ENCODE measurements around the gene UBAP2L.

UBAP2L gene, protein sequence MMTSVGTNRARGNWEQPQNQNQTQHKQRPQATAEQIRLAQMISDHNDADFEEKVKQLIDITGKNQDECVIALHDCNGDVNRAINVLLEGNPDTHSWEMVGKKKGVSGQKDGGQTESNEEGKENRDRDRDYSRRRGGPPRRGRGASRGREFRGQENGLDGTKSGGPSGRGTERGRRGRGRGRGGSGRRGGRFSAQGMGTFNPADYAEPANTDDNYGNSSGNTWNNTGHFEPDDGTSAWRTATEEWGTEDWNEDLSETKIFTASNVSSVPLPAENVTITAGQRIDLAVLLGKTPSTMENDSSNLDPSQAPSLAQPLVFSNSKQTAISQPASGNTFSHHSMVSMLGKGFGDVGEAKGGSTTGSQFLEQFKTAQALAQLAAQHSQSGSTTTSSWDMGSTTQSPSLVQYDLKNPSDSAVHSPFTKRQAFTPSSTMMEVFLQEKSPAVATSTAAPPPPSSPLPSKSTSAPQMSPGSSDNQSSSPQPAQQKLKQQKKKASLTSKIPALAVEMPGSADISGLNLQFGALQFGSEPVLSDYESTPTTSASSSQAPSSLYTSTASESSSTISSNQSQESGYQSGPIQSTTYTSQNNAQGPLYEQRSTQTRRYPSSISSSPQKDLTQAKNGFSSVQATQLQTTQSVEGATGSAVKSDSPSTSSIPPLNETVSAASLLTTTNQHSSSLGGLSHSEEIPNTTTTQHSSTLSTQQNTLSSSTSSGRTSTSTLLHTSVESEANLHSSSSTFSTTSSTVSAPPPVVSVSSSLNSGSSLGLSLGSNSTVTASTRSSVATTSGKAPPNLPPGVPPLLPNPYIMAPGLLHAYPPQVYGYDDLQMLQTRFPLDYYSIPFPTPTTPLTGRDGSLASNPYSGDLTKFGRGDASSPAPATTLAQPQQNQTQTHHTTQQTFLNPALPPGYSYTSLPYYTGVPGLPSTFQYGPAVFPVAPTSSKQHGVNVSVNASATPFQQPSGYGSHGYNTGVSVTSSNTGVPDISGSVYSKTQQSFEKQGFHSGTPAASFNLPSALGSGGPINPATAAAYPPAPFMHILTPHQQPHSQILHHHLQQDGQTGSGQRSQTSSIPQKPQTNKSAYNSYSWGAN

DNA sequence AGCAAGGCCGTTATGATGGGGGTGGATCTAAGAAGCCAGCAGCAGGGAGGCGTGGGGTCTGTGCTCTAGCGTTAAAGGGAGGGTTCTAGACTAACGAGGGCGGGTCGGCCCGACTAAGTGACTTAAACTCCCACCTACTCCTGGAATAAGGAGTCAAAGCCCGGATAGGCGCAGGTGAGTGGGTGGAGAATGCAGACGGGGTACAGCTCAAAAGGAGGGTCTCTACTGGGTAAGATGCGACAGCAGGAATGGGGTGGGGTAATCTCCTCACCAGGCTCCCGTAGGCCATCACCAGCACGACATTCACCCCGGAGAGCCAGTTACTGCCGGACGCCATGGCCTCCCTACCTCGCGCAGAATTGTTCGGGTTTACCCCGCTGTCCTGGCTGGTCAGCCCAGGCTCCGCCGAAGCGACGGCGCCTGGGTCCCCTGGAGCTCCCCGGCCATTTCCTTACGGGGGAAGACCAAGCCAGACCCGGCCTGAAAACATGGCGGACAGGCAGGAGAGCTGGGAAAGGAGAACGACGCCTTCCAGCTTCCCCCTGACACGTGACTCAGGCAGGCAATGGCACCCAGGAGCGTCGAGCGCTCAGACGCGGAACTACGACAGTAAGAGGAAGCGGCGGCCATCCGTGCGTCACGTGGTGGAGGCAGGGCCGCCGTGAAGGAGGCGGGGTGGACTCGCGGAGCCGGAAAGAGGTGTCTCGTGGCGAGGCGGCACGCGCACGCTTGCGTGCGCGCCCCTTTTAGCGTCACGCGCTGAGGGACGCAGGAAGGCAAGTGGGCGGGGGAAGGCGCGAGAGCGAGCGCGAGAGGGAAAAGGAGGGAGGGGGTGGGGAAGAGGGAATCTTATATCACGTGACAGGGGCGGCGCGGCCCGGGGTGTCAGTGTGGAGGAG lies at the start of gene UBAP2L:
Gene UBAP2L (plus strand): TSS at position 885 of the 899 bp plus-strand sequence. CDS start 4,169 bp downstream, outside the sequence.
- peak; percentile 99 for DNase-seq

DNA sequence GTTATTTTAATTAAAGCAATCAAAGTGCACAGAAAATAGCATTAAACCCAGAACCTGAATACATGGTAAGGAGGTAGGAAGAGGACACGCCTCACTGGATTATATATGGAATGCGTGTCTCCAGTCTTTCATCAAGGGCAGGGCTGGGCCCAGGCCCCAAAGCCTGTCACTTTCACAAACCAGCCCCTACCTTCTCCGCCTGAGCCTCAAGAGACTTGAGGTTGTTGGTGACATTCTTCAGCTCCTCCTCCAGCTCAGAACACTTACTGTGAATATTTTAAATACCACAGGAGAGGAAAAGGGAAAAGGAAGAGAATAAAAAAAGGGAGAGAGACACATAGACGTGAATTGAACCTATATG lies 49.6 kb upstream of the UBAP2L start:
- DNase-seq, result no peak

DNA sequence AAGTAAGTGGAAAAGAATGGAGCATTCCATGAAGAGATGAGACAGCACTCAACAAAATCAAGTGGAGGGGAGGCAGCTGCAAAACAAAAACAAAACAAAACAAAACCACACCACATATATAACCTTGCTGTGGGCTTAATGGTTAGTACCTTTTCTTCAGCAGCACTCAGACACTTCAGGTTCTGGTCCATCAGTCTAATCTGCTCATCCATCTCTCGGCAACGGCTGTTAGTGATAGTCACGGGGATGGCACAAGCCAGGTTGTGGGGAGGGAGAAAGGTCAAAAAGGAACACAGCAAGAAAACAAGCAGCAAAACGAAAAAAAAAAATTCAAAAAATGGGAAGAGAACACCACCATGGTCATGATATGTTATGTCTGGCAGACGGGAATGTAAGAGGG lies 48.9 kb upstream of the UBAP2L start:
- no peak for DNase-seq

DNA sequence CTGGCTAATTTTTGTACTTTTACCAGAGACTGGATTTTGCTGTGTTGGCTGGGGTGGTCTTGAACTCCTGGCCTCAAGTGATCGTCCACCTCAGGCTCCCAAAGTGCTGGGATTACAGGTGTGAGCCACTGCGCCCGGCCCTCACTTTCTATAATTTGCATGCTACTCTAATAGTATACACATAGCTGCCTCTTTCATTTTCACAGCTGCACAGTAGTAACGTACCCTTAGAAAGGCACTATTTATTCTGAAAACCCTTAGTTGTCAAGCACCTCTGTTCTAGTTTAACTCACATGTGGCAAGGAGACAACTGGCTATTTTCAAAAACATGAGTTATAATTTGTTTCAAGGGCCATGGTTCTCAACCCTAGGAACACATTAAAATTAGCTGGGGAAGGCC lies 46.1 kb upstream of the UBAP2L start:
- no peak for DNase-seq

DNA sequence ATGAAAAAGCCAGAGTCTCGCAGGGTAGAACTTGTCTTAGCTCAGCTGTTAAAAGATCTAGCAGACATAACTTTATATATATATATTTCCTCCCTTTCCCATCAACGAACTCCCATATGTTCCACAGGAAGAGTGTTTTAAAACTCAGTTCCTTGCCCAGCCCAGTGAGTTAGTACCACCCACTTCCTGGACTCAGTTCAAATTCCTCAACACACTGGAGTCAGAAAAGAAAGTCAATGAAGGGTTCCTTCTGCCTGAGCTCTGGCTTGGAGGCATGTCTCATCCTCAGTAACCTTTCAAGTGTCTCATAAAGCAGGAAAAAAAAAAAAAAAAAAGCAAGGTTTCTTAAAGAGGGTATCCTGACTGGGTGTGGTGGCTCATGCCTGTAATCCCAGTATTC lies 44.4 kb upstream of the UBAP2L start:
- DNase-seq, result peak in 1 of 2 donors; percentile 39

DNA sequence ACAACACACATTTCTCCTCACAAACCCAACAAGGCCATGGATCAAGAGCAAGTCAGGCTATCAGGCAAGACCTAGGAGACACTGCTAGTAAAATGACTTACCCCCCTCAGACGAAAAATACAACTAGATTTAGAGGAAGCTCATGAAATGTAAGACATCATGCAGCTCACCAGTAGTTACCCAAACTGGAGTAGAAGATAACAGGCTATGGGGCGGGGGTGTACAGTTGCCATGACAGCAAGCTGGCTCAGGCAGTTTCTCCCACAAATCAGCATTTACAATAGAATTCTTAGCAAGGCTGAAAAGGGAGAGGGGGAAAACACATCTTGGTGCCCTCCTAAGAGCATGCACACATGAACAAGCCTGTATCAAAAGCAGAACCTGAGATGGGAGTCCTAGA lies 42.7 kb upstream of the UBAP2L start:
- DNase-seq, result no peak

DNA sequence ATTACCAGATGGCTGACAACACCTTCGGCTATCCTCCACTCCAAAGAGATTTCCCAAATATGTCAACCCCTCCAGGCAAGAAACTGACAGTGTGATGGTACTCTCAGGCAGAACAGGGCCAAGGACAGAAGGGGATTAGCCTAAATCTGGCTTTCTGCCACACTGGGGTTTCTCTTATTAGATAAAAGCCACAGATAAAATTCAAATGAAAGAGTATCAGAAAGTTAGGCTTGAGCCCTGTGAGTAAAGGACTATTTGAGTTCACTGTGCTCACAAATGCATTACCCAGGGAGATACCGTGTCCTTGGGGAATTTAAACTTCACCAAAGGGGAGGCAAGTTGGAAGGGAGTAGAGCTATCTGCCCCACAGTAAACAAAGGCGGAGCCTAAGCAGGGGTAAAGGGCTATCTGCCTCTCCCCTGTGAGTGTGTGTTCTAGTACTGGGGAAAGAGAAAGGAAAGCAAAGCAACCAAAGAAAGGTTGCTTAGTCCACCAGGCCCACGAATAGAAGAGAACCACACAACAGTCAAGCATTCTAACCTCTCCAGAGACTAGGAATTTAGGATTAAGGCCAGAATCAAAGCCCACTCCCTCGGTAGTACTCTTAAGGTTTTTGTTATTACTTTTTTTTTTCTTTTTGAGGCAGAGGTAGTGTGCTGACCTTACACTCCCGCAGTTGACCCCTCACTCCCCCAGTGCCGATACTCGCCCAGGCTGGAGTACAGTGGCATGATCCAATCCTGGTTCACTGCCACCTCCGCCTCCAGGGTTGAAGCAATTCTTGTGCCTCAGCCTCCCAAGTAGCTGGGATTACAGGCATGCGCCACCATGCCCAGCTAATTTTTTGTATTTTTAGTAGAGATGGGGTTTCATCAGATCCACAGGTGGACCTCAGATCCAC lies 41.6 kb upstream of the UBAP2L start:
- DNase-seq, result no peak

DNA sequence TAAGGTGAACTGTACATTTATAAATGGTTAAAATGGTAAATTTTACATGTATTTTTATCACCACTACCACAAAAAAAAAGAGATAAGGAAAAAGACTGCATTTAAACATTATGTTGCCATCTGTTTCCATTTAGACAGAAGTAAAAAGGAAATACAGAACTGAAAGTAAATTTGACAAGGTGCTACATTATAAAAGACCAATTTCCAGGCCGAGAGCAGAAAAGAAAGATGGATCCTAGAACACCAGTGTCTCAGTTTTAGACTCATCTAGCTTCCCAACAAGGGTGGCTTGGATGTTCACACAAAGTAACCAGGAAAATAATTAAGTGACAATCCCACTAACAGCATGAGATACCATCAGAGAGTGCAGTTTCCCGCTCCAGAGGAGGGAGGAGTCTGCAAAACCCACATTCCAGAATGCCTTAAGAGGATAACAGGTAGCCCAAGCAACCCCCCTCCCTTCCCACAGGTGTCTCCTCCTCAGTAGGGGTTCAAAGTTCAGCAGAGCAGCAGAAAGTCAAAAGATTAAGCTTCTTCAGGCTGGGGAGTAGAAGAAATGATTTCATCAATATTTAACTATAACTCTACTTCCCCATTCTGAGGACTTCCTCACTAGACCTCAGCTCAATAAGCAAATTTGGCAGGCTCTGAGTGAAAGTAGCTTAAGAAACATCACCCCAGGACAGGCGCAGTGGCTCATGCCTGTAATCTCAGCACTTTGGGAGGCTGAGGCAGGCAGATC lies 40.6 kb upstream of the UBAP2L start:
- DNase-seq, result peak; percentile 77 to 86

DNA sequence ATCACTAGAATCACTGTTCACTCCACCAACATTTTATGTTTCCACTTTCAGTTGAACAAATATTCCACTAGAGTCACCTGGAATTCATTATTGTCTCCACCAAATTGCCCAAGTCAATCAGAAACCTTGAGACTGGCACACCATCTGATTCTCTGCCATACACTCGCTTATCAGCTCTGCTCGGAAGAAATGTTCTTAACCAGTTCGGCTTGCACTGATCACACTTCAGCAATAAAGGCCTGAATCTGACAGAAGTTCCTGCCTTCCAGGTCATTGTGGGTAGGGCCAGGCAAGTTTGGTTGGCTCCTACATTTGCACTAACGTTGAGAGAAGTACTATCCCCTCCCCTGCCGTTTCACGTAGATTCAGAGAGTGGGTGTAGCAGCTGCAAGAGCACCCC lies 38.8 kb upstream of the UBAP2L start:
- no peak for DNase-seq

DNA sequence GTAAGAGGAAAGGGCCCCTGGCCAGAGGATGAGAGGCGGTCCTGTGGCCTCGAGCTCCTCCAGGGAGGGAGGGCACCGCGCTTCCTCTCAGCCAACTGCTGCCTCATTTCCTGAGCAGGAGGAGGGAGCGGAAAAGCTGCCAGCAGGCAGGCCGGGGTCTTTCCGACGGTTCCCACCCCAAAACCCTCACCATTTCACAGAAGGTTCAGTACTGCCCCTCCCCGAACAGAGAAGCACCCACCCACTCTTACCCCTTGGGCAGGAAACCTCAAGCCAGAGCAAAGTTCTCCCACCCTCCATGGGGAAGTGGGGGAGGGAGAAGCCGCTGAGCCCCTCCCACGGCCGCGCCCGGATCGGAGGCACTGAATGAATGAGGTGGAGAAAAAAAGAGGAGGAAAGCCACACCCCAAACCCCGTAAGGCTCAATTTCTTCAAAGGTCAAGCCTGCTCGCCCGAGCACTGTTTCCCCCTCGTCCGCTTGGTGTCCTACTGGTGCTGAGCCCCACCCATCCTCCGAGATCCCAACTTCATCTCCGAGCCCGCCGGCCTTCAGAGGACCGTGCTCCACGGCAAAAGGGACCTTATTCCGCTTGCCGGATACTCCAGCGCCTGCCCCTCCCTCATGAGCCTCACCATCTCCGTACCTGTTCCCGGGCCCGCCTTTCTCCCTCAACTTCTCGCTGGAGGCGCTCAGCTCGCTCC lies 38.3 kb upstream of the UBAP2L start:
- peak; percentile 90 to 96 for DNase-seq

DNA sequence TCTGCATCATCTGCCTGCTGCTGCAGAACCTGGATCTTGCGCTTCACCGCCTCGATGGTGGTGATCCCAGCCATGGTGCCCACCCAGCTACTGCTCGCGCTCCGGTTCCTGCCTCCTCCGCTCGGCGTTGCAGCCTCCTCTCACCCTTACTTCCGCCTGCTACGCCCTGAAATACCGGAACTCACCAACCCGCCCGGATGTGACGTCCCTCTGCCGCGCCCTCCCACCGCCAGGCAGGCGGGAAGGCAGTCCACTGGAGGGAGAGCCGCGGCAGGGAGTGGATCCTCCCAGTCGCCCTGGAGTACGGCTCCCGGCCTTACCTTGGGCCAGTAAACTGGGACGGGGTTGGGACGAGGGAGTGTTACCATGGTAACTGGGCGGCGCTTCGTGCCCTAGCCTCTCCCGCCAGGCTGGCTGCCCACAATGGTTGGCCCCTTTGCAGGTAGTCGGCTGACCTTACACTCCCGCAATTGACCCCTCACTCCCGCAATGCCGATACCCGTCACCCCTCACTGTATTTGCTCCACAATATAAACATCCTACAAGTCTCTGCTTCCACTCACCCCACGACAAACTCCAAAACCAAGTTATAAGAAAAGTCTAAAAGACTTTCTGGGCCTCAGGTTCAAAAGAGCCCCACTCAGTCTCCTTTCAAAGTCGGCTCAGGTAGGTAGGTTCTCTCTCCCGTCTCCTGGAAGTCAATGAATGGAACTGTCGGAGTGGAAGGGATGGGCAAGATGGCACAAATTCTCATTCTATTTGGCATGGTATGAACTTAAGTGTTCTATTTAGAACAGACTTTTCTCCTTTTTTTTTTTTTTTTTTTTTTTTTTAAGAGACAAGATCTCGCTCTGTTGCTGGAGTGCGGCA lies 37.5 kb upstream of the UBAP2L start:
- peak; percentile 96 for DNase-seq

DNA sequence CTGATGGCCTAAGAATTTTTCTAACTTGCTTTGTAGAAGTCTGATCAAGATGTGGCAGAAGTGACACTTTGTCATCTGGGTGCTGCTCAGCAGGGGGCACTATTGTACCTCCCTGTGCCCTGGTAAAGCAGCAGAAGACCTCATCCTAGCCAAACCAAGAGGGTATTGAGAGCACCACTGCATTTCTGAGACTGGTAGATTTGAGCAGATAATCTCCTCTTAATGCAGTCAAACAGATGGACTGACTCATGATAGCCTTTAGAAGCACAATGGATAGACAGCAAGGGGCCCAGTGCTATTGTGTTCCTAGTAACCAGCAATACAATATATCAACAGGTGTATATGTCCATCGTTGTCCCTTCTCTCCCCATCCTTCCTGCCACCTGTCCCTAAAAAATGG lies 34.6 kb upstream of the UBAP2L start:
- DNase-seq, result peak; percentile 52 to 85

DNA sequence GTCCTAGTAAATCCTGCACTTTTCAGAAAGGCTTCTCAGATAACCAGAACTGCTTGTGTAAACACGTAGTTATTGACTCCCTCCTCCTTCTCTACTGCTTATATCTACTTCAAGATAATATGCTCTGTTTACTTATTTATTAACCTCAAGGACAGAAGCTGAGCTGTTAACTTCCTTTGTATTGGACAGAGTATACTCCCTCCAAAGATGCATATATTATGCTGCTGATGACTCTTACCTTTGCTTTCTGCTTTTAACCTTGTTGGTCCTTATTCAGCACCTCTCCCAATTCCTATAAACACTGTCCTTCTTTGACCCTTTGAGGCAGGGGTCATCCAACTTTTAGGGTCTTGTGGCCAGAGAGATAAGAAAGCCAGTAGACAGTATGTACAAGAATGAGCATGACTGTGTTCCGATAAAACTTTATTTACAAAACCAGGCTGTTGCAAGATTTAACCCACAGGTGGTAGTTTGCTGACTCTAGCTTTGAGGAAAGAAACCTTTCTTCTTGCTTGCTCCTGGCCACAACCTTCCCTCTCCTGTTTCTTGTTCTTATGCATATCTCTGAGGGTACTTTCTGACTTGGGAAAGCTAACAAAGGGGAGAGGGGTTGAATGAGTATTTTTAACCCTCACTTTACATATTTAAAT lies 33.8 kb upstream of the UBAP2L start:
- DNase-seq, result no peak

DNA sequence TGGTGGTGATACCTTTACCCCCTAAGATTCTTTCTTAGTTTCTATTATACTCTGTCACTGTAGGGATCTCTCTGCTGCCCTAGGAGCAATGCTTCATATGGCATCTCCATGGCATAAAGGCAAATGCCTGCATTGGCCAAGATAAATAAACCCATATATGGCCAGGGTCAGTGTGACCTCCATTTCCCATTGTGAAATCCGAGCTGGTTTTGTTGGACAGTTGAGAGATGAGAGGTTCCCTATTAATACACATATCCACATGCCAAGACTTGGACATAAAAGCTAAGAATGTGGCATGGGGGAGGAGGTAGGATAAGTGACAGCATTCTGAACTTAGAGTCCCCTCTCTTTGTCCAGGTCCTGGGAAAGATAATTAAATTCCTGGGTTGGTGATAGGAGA lies 30.2 kb upstream of the UBAP2L start:
- no peak for DNase-seq

DNA sequence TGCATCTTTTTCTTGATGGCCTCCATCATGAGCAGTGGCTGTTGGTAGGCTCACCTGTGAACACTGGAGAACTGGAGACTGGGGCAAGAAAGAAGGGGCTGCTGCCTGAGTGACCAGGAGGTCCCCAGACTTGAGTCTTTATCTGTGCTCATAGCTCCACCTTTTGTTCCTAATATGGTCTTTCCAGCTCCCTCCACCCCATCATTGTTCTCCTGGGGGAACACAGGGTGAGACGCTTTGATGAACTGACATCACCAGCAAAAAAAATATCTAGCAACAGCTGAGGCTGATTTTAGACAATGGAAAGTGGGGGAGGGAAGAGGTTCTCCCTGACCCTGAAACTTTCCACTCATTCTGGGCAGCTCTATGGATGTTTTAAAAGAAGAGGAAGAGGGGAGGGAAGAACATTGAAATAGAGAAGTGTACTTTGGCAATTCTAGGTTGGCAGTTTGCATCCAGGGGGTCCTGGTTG lies 28.7 kb upstream of the UBAP2L start, which contains the start of gene TPM3:
Gene TPM3 (minus strand): TSS at position 111 of the 472 bp plus-strand sequence. CDS start 82 bp downstream, at position 29.
- DNase-seq, result peak in 1 of 2 donors; percentile 28

DNA sequence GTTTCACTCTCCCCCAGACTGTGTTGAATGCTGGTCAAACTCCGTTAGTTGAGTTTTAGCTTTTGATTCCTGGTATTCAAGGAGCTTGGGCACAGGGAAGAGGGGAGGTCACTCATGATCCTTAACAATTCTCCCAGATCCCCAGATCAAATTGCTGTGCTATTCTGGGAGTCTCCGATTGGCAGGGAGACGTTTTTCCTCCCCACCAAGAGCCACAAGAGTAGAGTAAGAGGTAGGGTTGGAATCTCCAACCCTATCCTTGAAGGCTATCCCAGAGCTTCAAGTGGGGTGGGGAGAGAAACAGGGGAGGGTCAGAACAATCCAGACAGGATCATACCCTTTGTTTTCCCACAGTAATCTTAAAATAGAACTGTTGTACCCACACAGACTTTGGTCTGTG lies 28.3 kb upstream of the UBAP2L start:
- no peak for DNase-seq

DNA sequence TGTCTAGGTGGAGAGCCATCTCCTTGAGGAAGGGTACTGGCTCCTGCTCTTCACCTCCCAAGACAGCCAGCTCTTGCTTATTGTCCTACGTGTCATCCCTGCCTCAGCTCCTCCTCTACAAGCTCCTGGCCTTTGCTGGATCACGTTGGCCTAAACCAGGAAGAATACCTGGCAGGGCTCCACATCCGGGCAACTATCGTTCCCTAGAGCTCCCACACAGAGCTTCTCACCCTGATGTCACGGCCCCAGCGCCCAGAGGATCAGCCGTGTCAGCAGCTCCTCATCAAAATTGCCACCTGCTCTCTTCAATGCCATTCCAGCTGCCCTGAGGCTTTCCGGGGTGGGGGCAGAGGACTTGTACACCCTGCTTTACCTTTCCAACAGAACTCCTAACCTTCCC lies 26.9 kb upstream of the UBAP2L start:
- DNase-seq, result no peak

All from inflammatory macrophage treated with lipopolysaccharide for 1 hour (primary cell).